Activated T-cell treated with anti-CD3 and anti-CD28 coated beads, Interleukin-2, amount 50 U/mL, for 4 hours (primary cell): ENCODE data around the gene CBR3. TPM values are rescaled to one million over a fixed set of nuclear protein-coding genes. Genes with fewer than 3 reads are reported as not detected.

Experiments
- ATAC-seq, 2 donors: fragments of 200-7000 bp; cut with Tn5 transposase; one replicate each; pipeline ENCODE4 v1.10.0; 2021
- DNase-seq: peaks from one replicate; pipeline ENCODE4 v3.0.0-alpha.2; 2020
- H3K27me3 Mint-ChIP-seq: one replicate; pipeline ENCODE4 v1.8.0; 2021; ENCODE audit warnings: low read depth, mixed read lengths
- H3K36me3 Mint-ChIP-seq: one replicate; pipeline ENCODE4 v1.8.0; 2022; ENCODE audit warnings: mixed read lengths; ENCODE audit not compliant: insufficient read depth
- H3K4me1 Mint-ChIP-seq: one replicate; pipeline ENCODE4 v1.8.0; 2021; ENCODE audit warnings: low read depth, mixed read lengths
- H3K4me3 Mint-ChIP-seq: one replicate; pipeline ENCODE4 v1.8.0; 2021; ENCODE audit warnings: mild to moderate bottlenecking, moderate library complexity, mixed read lengths
- H3K9me3 Mint-ChIP-seq: one replicate; pipeline ENCODE4 v1.8.0; 2021; ENCODE audit warnings: mixed read lengths
- total RNA-seq, 3 donors: library from RNA; stranded (reverse); gene quantifications; one replicate each; pipeline ENCODE4 v1.2.1, GENCODE V29; 2021

Gene CBR3
- total RNA-seq, 3 donors from 2014 or later = 3.6 to 7.6 (median 6.7) TPM

DNA sequence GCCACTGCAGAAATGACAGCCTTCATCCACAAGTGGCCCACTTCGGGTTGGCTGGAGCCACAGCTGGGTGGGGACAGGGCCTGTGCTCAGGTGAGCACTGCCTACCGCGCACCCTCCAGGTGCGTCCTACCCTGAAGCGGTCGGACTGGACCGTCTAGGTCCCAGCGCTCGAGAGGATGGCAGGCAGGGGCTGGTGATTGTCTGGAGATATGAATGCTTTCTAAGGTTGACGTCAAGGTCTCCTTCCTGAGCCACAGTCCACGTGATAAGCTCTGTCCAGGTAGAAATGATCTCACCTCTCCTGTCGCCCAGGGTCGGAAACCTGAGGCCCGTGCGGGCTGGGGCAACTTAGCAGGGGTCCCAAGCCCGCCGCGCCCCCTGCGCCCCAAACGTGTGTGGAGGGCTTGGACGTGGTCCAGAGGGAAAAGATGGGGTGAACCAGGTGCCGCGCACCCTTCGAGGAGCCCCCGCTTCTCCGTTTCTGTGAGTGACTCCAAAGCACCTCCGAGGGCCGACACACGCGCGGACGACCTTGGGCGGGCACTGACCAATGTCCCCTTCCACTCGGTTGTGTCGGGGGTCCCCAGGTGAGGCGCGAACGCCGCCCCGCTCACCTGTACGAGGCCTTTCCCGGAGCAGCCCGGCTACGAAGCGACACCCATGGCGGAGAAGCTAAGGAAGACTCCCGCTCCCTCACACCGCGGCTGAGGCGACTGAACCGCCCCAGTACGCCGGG lies 20.9 kb downstream of the CBR3 start:
- Mint-ChIP-seq H3K36me3 (peaks cover 4% of the 10 kb centered on the region), H3K27me3 (no peaks in the 10 kb centered on the region), H3K4me3 (peak overlapping the region; percentile 84), H3K4me1 (peaks cover 27% of the 10 kb centered on the region), H3K9me3 (no peaks in the 10 kb centered on the region)
- DNase-seq = peak; percentile 7
- ATAC-seq = no peak

DNA sequence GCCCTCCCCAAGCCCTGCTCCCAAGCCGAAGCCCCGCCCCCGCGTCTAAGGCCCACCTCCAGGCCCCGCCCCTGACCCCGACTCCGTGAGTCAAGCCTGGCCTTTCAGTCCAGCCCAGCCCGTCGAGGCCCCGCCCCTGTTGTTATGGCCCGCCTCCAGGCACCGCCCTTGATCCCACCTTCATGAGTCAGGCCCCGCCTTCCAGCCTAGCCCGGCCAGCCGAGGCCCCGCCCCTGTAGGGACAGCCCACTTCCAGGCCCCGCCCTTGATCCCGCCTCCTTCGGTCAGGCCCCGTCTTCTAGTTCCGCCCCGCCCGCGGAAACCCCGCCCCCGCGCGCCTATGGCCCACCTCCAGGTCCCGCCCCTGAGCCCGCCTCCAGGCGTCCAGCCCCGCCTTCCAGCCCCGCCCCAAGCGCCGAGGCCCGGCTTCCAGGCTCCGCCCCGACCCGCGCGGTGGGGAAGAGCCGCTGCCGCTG lies 21.5 kb downstream of the CBR3 start:
- no peaks in the 10 kb centered on the region for H3K9me3 Mint-ChIP-seq
- ATAC-seq = peak; percentile 86 to 90
- H3K4me1 Mint-ChIP-seq = peaks cover 26% of the 10 kb centered on the region

GRCh38 chr21:36156815-36157670 lies 22.2 kb downstream of the CBR3 start, which contains the start of gene DOP1B:
TSS of gene DOP1B (plus strand) at chr21:36156824. CDS start at chr21:36164734, 7,910 bp downstream.
- Mint-ChIP-seq H3K9me3 (no peaks in the 10 kb centered on the region), H3K36me3 (peaks cover 8% of the 10 kb centered on the region), H3K27me3 (no peaks in the 10 kb centered on the region), H3K4me3 (peak within 1 kb of the TSS; percentile 84), H3K4me1 (peaks cover 25% of the 10 kb centered on the region)
- ATAC-seq (peak; percentile 12 to 13), DNase-seq (peak; percentile 18)

More for the DNA sequence above, 21.5 kb downstream of the CBR3 start:
- Mint-ChIP-seq H3K4me3 (peak overlapping the region; percentile 84), H3K27me3 (no peaks in the 10 kb centered on the region), H3K36me3 (peaks cover 5% of the 10 kb centered on the region)
- peak; percentile 100 for DNase-seq

DNA sequence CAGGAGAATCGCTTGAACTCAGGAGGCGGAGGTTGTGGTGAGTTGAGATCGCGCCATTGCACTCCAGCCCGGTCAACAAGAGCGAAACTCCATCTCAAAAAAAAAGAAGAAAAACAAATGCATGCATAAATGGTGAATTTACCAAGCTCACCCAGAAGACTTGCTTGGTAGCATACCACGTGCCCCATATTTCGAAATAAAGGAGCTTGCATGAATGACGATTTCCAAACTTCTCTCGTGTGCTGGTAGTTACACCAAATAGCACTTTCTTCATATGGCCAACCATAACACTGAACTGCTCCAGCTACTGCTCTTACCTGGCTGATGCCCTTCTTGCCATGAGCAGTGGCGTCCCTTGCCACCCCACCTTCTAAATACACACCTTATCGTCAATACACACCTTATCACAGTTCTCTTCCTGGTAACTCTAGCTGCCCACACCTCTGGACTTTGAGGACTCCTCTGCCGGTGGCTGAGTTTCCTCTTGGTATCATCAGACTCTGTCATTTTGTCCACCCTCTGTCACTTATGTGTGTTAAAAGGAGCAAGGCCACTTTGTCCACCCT lies 24.6 kb downstream of the CBR3 start:
- Mint-ChIP-seq H3K36me3 (peaks cover 8% of the 10 kb centered on the region), H3K9me3 (no peaks in the 10 kb centered on the region), H3K27me3 (no peaks in the 10 kb centered on the region), H3K4me1 (peaks cover 26% of the 10 kb centered on the region), H3K4me3 (peak overlapping the region; percentile 40)
- no peak for ATAC-seq
- DNase-seq = no peak

GRCh38 chr21:36160850-36161178 lies 25.9 kb downstream of the CBR3 start:
- Mint-ChIP-seq H3K36me3 (peaks cover 8% of the 10 kb centered on the region), H3K9me3 (no peaks in the 10 kb centered on the region), H3K4me1 (peaks cover 22% of the 10 kb centered on the region), H3K27me3 (no peaks in the 10 kb centered on the region), H3K4me3 (no peak overlapping the region)
- DNase-seq = no peak
- no peak for ATAC-seq

DNA sequence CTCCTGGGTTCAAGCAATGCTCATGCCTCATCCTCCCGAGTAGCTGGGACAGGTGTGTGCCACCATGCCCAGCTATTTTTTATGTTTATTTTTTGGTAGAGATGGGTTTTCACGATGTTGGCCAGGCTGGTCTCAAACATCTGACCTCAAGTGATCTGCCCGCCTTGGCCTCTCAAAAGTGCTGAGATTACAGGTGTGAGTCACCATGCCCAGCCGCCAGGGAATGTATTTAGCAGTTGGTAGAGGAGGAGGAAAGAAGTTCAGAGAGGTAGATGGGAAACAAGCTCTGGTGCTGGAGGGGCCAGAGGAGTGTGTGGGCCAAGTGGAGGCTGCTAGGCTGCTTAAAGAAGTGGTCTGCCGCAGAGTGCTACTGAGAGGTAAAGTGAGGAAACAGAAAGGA lies 27.8 kb downstream of the CBR3 start:
- Mint-ChIP-seq H3K4me1 (peaks cover 18% of the 10 kb centered on the region), H3K9me3 (no peaks in the 10 kb centered on the region), H3K4me3 (no peak overlapping the region), H3K27me3 (no peaks in the 10 kb centered on the region), H3K36me3 (peaks cover 15% of the 10 kb centered on the region)
- DNase-seq (no peak), ATAC-seq (no peak)

- peaks cover 19% of the 10 kb centered on the region for H3K36me3 Mint-ChIP-seq
- ATAC-seq (no peak), DNase-seq (no peak)
- H3K4me3 Mint-ChIP-seq = no peak overlapping the region
- no peaks in the 10 kb centered on the region for H3K9me3 Mint-ChIP-seq
- H3K27me3 Mint-ChIP-seq = no peaks in the 10 kb centered on the region
- H3K4me1 Mint-ChIP-seq = peaks cover 12% of the 10 kb centered on the region
Measured at GRCh38 chr21:36163750-36164741, 29.2 kb downstream of the CBR3 start.

DNA sequence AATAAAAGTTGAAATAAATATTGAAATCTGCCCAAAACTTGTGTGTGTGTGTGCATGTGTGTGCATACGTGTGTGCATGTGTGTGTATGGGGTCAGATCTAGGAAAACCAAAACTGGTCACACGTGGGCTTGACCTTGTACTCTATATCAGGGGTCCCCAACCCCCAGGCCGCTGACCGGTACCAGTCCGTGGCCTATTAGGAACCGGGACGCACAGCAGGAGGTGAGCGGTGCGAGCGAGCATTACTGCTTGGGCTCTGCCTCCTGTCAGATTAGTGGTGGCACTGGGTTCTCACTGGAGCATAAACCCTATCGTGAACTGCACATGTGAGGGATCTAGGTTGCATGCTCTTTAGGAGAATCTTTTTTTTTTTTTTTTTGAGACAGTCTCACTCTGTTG lies 30.5 kb downstream of the CBR3 start:
- Mint-ChIP-seq H3K36me3 (peaks cover 25% of the 10 kb centered on the region), H3K9me3 (no peaks in the 10 kb centered on the region), H3K27me3 (no peaks in the 10 kb centered on the region), H3K4me1 (peaks cover 11% of the 10 kb centered on the region), H3K4me3 (no peak overlapping the region)
- DNase-seq = no peak
- no peak for ATAC-seq

GRCh38 chr21:36166705-36167104 lies 31.8 kb downstream of the CBR3 start:
- ATAC-seq = no peak
- H3K27me3 Mint-ChIP-seq = no peaks in the 10 kb centered on the region
- DNase-seq = no peak
- H3K9me3 Mint-ChIP-seq = no peaks in the 10 kb centered on the region
- peaks cover 23% of the 10 kb centered on the region for H3K36me3 Mint-ChIP-seq
- no peak overlapping the region for H3K4me3 Mint-ChIP-seq
- peaks cover 8% of the 10 kb centered on the region for H3K4me1 Mint-ChIP-seq

- H3K9me3 Mint-ChIP-seq = no peaks in the 10 kb centered on the region
- ATAC-seq (no peak), DNase-seq (no peak)
- H3K27me3 Mint-ChIP-seq = no peaks in the 10 kb centered on the region
- H3K4me1 Mint-ChIP-seq = peaks cover 11% of the 10 kb centered on the region
- H3K36me3 Mint-ChIP-seq = peaks cover 22% of the 10 kb centered on the region
- H3K4me3 Mint-ChIP-seq = no peak overlapping the region
Measured at GRCh38 chr21:36167541-36167940, 32.7 kb downstream of the CBR3 start.

- Mint-ChIP-seq H3K4me3 (no peak overlapping the region), H3K36me3 (peaks cover 22% of the 10 kb centered on the region), H3K9me3 (no peaks in the 10 kb centered on the region), H3K27me3 (no peaks in the 10 kb centered on the region), H3K4me1 (peaks cover 10% of the 10 kb centered on the region)
- DNase-seq = no peak
- no peak for ATAC-seq
Measured at GRCh38 chr21:36169470-36170128, 34.7 kb downstream of the CBR3 start.

GRCh38 chr21:36170823-36171222 lies 35.9 kb downstream of the CBR3 start:
- H3K9me3 Mint-ChIP-seq = no peaks in the 10 kb centered on the region
- H3K36me3 Mint-ChIP-seq = peaks cover 22% of the 10 kb centered on the region
- ATAC-seq (no peak), DNase-seq (no peak)
- no peaks in the 10 kb centered on the region for H3K27me3 Mint-ChIP-seq
- H3K4me1 Mint-ChIP-seq = peaks cover 15% of the 10 kb centered on the region
- H3K4me3 Mint-ChIP-seq = no peak overlapping the region

- no peak for ATAC-seq
- Mint-ChIP-seq H3K4me3 (no peak overlapping the region), H3K27me3 (no peaks in the 10 kb centered on the region), H3K36me3 (peaks cover 22% of the 10 kb centered on the region), H3K4me1 (peaks cover 16% of the 10 kb centered on the region), H3K9me3 (no peaks in the 10 kb centered on the region)
- DNase-seq = no peak
Measured at GRCh38 chr21:36171336-36171735, 36.5 kb downstream of the CBR3 start.
